Measurements from ENCODE around the gene IRF1. TPM values are rescaled to one million over a fixed set of nuclear protein-coding genes. Genes with fewer than 3 reads are reported as not detected.

IRF1 gene
- total RNA-seq, 4 donors from 2014 or later: 20.6 to 289 (median 29.6) TPM

GRCh38 chr5:132505641-132506040 is 15.1 kb upstream of the IRF1 start:
- DNase-seq (ENCODE audit: extremely low spot score): no peak
- H3K4me1 ChIP-seq: peaks cover 16 to 45% (median 42%) of the 10 kb centered on the region in 4 donors
- intact Hi-C loops (cut with DNase I): loop anchor here (10.0 kb wide), 2 partner anchors 211 to 319 kb away; partner anchors contain the start of gene SLC22A4
- H3K4me3 ChIP-seq: no peak overlapping the region
- H3K36me3 ChIP-seq: no peaks in the 10 kb centered on the region
- H3K9me3 ChIP-seq: no peaks in the 10 kb centered on the region
- 63% methylated on average over 2 of the region's 2 CpGs for WGBS
- no peak for TF ChIP-seq EP300 (IDR thresholded peaks at IDR 0.05)
- no peak for TF ChIP-seq POLR2AphosphoS5 (IDR thresholded peaks at IDR 0.05)
- TF ChIP-seq CTCF (IDR thresholded peaks at IDR 0.05): no peak
- TF ChIP-seq POLR2A (IDR thresholded peaks at IDR 0.05; ENCODE audit: low read depth): no peak
- H3K27me3 ChIP-seq: no peaks in the 10 kb centered on the region
- peak overlapping the region; percentile 60 to 83 (median 74) for H3K27ac ChIP-seq (replicated peaks in 1 of 4)

GRCh38 chr5:132504746-132505145 is 14.2 kb upstream of the IRF1 start:
- Histone ChIP-seq H3K9me3 (no peaks in the 10 kb centered on the region), H3K4me1 (peaks cover 16 to 54% (median 44%) of the 10 kb centered on the region in 4 donors), H3K36me3 (no peaks in the 10 kb centered on the region), H3K27ac (replicated peaks in 1 of 4) (peak overlapping the region; percentile 60 to 83 (median 74)), H3K27me3 (no peaks in the 10 kb centered on the region), H3K4me3 (no peak overlapping the region)
- WGBS: 82% methylated on average over 4 of the region's 4 CpGs
- TF ChIP-seq POLR2A (IDR thresholded peaks at IDR 0.05; ENCODE audit: low read depth) (no peak), EP300 (IDR thresholded peaks at IDR 0.05) (no peak), CTCF (IDR thresholded peaks at IDR 0.05) (no peak), POLR2AphosphoS5 (IDR thresholded peaks at IDR 0.05) (no peak)
- peak; percentile 68 for DNase-seq (ENCODE audit: extremely low spot score)
- intact Hi-C loops (cut with DNase I): loop anchor here (10.0 kb wide), 2 partner anchors 210 to 320 kb away; partner anchors contain the start of gene SLC22A4

- no peak for DNase-seq (ENCODE audit: extremely low spot score)
- H3K36me3 ChIP-seq: no peaks in the 10 kb centered on the region
- no peak overlapping the region for H3K4me3 ChIP-seq
- no peaks in the 10 kb centered on the region for H3K27me3 ChIP-seq
- H3K27ac ChIP-seq (replicated peaks in 1 of 4): no peak overlapping the region
- 96% methylated on average over 4 of the region's 4 CpGs for WGBS
- no peaks in the 10 kb centered on the region for H3K9me3 ChIP-seq
- no peak for TF ChIP-seq POLR2AphosphoS5 (IDR thresholded peaks at IDR 0.05)
- no peak for TF ChIP-seq POLR2A (IDR thresholded peaks at IDR 0.05; ENCODE audit: low read depth)
- no peak for TF ChIP-seq EP300 (IDR thresholded peaks at IDR 0.05)
- no peak for TF ChIP-seq CTCF (IDR thresholded peaks at IDR 0.05)
- intact Hi-C loops (cut with DNase I): loop anchor here (10.0 kb wide), 2 partner anchors 208 to 322 kb away; partner anchors contain the start of gene SLC22A4
- H3K4me1 ChIP-seq: peaks cover 19 to 62% (median 47%) of the 10 kb centered on the region in 4 donors
These were observed 12.7 kb upstream of the IRF1 start for GRCh38 chr5:132503244-132503643.

- peaks cover 28 to 72% (median 57%) of the 10 kb centered on the region in 4 donors for H3K4me1 ChIP-seq
- 67% methylated on average over 6 of the region's 10 CpGs for WGBS
- H3K36me3 ChIP-seq: no peaks in the 10 kb centered on the region
- H3K9me3 ChIP-seq: no peaks in the 10 kb centered on the region
- H3K4me3 ChIP-seq: no peak overlapping the region
- intact Hi-C loops (cut with DNase I): loop anchor here (2.0 to 10.0 kb wide), 3 partner anchors 115 to 323 kb away; partner anchors contain the start of gene SLC22A4
- no peaks in the 10 kb centered on the region for H3K27me3 ChIP-seq
- peak; percentile 79 for DNase-seq (ENCODE audit: extremely low spot score)
- TF ChIP-seq CTCF (IDR thresholded peaks at IDR 0.05): no peak
- no peak for TF ChIP-seq POLR2A (IDR thresholded peaks at IDR 0.05; ENCODE audit: low read depth)
- TF ChIP-seq EP300 (IDR thresholded peaks at IDR 0.05): no peak
- no peak for TF ChIP-seq POLR2AphosphoS5 (IDR thresholded peaks at IDR 0.05)
- H3K27ac ChIP-seq (replicated peaks in 1 of 4): peak overlapping the region in 3 of 4 donors; percentile 96 to 98 (median 97)
These were observed 11.7 kb upstream of the IRF1 start for GRCh38 chr5:132501961-132502931.
